ENCODE results near the gene RCBTB2.

RCBTB2 gene

DNA sequence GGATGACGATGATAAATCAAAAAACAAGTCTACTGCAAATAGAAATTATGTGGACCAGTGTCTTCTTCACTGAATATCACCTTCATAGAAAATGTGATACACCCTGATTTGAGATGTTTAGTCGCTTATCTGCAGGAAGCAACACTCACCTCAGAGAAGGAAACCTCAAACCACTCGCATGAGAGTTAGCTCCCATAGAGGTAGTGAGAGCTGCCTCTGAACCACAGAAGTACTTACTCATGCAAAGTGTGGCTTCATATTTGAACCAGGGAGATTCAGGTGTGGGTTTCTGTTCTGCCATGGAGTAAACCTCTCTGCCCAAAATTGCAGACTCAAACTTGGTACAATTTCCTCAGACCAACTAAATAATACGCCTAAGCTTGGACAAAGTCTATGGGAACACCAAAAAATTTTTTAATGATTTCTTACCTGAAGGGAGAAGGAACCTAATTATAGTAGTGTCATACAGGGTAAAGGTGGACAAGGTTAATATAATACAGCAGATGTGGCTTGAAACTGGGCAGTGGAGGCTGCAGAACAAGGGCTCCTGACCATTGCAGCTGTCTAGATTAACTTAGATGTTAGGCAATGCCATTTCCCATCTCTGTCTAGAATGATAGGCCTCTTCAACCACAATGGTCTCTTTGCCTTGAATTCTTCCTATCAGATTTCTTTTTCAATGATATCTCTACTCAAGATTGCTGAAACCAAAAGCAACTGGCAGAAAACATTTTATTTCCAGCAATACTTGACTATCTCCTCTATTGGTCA is 29.6 kb upstream of the RCBTB2 start:
- no peak for DNase-seq

DNA sequence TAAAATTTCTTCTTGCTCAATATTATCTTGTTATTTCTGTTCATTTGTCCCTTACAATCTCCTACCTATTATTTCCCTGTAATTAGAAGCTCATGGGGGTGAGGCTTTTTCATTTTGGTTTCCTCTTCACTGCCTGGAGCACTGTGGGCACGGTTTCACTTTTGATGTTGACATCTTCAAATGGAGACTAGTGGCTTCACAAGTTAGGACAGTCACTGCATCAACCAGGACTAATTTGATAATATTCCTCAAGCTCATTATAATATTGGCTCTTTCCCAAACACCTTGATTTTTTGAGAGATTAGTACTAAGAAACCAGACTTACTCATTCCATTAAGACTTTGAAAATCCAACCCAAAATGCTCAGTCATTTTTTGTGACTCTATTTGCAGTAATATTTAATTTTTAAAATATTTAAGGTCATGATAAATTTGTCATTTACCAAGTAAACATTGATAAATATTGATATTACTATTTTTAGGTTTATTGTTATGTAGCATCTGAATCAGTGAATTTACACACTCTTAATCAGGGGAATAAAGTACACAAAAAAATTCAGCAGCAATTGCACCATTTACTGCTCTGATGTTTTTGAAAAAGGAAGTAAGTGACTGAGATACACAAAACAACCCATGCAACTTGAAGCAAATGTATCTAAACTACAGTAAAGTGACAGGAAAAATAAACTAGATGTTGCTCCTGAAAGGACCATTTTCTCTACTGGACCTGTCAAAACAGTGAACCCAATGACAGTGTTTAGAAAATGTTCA is 28.8 kb upstream of the RCBTB2 start:
- DNase-seq, result no peak

DNA sequence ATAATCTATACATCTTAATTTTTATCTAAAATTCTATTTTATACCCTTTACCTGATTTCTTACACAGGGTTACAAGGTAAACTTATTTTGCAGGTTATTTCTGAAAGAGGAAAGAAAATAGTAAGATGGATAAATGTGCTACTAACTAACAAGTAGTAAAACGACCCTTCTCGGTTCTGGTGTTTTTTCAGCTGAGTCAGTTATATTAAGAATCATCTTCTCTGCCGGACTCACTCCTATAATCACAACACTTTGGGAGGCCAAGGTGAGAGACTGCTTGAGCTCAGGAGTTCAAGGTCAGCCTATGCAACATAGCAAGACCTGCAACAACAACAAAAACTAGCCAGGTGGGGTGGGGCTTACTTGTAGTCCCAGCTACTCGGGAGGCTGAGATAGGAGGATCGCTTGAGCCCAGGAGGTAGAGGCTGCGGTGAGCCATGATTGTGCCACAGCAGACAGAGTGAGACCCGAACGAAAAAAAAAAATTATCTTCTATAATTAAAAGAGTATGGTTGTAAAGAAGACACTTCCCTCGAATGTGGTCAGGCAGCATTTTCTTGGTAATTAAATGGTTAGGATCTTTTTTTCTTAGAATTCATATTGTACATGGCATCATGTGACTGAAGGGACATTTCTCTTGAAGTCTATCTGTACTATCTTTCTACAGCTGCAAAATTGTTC is 27.9 kb upstream of the RCBTB2 start:
- DNase-seq, result no peak

- no peak for DNase-seq
Measured at GRCh38 chr13:48559638-48560320, 26.9 kb upstream of the RCBTB2 start.

DNA sequence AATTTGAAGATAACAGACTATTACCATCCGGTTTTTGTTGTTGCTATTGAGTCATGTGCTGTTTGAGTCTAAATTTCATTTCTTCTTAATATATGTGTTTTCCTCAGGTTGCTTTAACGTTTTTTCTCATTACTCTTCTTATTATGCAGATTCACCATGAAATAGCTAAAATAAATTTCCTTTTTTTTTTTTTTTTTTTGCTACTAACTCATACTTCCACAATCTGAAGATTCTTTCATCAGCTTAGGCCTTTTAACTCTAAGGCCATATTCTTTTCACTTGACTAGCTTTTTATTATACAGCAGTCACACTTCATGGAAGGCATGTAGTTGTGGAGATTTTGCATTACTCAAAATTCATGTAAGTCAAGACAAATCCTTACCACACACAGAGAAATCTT is 23.9 kb upstream of the RCBTB2 start:
- DNase-seq, result no peak

- DNase-seq, result no peak
Measured at GRCh38 chr13:48555441-48555840, 22.6 kb upstream of the RCBTB2 start.

GRCh38 chr13:48551329-48551728 is 18.4 kb upstream of the RCBTB2 start:
- no peak for DNase-seq

DNA sequence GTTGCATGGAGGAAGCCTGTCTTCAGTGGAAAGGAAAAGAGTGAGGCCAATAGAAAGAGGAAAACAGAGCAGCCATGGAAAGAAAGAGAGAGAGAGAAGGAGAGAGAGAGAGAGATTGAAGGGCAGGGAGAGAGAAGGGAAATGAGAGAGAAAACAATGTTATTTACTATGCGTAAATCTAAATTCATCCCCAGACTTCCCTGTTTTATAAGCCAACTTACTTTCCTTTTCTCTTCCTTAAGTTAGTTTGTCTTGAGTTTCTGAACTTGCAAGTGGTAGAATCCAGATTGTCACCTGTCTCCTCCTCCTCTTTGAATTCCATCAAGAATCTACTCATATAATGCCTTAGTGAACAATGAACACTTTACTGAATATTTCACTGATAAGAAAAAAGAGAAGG is 16.8 kb upstream of the RCBTB2 start:
- DNase-seq, result no peak

GRCh38 chr13:48547663-48548092 is 14.8 kb upstream of the RCBTB2 start:
- DNase-seq, result no peak

- no peak for DNase-seq
Measured at GRCh38 chr13:48545608-48546007, 12.7 kb upstream of the RCBTB2 start.

DNA sequence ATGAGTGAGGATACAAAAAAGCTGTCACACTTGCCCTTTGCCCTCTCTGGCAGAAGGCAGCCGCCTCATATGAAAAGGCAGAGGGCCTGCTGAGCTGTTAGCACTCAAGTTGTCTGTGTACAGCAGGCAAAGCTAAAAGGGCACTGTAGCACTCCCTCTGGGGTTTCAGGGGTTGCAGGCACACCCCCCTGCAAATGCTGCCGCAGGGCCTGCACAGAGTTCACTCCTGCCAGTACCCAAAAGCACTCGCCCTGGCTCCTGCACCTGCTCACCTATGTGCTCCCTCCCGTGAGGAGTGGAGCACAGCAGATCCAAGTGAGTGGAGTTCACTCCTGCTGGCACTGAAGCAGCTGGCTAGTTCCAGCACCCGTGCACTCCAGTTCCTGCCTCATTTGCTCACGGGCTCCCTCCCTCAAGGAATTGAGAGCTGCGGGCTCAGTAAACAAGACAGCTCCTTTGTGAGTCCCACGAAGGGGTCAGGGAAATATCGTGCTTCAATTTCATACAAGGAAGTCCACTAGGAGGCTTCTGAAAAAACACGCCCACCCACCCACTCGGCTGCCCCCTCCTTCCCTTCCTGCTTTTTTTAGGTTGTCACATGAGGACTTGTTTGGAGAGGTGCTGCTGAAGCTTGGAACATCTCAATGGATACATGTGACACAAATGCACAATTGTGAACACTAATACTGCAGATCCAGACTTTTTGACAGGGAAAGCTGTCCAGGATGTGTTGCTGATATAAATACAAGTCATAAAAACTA is 9.9 kb upstream of the RCBTB2 start:
- DNase-seq, result no peak

GRCh38 chr13:48542138-48542537 is 9.3 kb upstream of the RCBTB2 start:
- no peak for DNase-seq

DNA sequence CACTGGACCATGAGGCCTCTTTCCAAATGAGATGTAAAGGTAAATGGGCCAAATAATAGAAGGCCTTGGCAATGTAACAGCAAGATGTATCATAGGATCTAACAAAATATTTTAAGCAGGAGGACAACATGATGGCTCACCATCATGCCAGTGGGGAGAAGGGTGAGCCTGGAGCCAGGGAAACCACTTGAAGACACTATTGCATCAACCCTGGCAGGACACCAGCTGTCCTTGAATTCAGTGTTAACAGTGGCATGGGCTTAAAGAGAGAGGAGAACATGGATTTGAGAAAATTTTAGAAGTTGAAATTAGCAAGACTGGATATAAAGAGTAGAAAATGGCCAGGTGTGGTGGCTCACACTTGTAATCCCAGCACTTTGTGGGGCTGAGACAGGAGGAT is 6.7 kb upstream of the RCBTB2 start:
- DNase-seq, result no peak

DNA sequence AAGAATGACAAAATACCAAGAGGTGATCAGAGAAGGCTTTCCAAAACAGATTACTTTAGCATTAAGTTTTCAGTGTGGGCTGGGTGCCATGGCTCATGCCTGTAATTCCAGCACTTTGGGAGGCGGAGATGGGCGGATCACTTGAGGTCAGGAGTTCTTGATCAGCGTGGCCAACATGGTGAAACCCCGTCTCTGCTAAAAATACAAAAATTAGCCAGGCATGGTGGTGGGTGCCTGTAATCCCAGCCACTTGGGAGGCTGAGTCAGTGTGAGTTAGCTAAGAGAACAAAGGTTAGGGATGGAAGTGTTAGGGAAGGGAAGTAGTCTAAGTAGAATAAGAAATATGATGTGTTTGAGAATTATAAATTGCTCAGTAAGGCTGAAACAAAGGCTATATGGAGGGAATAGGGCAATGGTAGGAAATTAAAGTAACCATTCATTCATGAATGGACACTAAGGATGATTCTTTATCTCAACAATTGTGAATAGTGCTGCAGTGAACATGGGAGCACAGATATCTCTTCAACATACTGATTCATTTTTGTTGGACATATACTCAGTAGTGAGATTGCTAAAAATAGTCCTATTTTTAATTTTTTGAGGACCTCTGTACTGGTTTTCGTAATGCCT is 3.9 kb upstream of the RCBTB2 start:
- no peak for DNase-seq

DNA sequence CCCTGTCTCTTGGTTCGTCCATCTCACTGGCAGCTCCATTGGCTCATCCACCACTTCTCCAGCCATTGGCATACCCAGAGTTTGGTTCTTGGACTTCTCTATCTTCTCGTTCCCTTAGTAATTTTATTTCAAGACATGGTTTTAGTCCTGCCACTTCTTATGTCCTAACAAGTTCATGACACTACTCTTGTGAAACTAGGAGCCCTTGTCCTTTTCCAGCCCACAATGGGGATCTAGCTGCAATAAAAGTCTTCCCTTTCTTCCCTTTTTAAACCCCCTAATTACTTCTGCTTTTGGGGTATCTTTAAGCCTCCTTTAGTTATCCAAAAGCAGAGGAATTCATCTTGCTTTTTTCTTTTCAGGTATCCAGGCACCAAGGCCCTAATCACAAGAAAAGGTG is 2.9 kb upstream of the RCBTB2 start:
- no peak for DNase-seq

GRCh38 chr13:48534911-48535501 is 2.1 kb upstream of the RCBTB2 start:
- DNase-seq, result no peak

DNA sequence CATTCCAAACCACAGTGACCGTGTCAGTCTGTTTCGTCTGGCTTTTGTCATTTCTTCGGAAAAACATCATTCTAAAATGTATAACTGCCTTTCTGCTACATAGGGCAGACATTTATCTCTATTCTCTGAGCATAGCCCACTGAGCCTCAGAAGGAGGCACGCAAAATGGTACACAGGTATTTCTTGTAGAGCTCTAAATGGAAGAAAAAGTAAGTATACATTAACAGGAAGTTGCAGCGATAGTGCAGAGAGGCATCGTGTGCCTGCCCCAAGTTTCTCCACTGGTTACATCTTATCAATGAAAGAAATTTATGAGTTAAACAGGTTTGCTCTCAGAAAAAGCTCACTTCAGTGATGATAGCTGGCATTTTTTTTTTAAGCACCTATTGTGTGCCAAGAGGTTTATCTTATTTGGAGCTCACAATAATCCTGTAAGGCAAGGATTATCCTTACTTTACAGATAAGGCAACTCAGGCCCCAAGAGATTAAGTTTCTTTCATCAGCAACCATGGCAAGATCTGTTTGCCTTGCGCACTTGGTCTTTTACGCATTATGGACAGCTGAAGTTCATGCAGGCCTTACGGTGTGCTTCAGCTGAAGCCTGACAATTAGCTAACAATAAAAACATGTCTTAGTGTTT is 1.2 kb upstream of the RCBTB2 start:
- DNase-seq, result no peak

- no peak for DNase-seq
Measured at GRCh38 chr13:48532256-48532505, 699 bp downstream of the RCBTB2 start.

GRCh38 chr13:48531416-48532255 is 1.2 kb downstream of the RCBTB2 start:
- no peak for DNase-seq

- DNase-seq, result no peak
Measured at GRCh38 chr13:48530833-48531232, 2.0 kb downstream of the RCBTB2 start.

Data from NCI-H1694 treated with DMSO at 0.1 percent for 48 hours (cell line).